ENCODE results near the gene MPIG6B.

The MPIG6B gene

DNA sequence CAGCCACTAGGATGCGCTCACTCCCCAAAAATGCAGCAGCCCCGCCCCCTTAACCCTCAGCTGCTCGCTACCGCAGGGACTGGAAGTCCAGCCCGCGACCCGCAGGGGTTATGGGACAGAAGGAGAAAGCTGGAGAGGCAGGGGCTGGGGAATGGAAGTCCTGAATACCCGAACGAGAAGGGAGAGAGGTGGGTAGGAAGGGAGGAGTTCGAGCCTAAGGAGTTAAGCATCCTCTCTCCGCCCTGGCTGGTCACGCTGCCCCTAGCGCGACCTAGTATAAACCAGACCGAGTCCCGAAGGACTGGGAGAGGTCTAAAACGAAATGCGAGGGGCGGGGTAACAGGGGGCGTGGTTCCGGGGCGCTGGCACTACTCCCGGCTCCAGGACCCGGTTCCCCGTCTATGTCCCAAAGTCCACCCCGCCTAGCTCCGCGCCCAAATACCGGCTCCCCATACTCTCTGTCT, 6.4 kb downstream of the MPIG6B start:
- peak overlapping the region; percentile 91 for H3K4me3 ChIP-seq
- TF ChIP-seq, protein P1, sequence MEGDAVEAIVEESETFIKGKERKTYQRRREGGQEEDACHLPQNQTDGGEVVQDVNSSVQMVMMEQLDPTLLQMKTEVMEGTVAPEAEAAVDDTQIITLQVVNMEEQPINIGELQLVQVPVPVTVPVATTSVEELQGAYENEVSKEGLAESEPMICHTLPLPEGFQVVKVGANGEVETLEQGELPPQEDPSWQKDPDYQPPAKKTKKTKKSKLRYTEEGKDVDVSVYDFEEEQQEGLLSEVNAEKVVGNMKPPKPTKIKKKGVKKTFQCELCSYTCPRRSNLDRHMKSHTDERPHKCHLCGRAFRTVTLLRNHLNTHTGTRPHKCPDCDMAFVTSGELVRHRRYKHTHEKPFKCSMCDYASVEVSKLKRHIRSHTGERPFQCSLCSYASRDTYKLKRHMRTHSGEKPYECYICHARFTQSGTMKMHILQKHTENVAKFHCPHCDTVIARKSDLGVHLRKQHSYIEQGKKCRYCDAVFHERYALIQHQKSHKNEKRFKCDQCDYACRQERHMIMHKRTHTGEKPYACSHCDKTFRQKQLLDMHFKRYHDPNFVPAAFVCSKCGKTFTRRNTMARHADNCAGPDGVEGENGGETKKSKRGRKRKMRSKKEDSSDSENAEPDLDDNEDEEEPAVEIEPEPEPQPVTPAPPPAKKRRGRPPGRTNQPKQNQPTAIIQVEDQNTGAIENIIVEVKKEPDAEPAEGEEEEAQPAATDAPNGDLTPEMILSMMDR (IDR thresholded peaks at IDR 0.05) = no peak
- H3K27ac ChIP-seq = peak overlapping the region; percentile 86 to 99
- DNase-seq (ENCODE audit: low spot score) = peak; percentile 97

DNA sequence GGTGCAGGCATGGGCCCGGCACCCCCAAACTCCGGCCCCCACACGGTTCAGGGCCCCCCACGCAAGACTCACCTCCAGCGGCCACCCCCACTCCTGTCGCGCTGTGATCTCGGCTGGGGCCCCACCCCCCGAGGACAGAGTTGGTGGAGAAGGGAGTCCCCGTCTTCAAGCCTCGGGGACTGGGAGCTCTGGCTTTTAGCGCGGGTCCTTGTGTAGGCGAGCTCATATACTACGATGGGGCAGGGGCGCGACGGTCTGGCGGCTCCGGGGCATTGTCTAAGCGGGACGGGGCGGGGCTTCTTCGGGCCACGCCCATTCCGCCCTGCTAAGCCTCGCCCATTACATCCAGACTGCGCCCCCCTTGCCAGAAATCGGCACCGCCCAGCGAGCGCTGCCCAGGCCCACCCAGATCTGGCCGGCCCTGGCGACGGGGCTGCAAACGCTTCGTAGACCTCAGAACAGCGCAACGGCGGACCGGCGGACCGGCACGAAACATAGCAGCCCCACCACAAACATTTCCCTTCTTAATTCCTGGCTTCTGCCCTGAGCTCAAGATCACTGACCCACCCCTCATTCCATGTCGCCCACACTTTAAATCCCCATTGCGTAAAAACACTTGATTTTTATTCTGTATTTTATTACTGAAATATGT, 6.9 kb downstream of the MPIG6B start:
- DNase-seq (ENCODE audit: low spot score) = peak; percentile 95
- peak overlapping the region; percentile 91 for H3K4me3 ChIP-seq
- TF ChIP-seq, protein P1 (IDR thresholded peaks at IDR 0.05) = no peak
- H3K27ac ChIP-seq = peak overlapping the region; percentile 86 to 99

DNA sequence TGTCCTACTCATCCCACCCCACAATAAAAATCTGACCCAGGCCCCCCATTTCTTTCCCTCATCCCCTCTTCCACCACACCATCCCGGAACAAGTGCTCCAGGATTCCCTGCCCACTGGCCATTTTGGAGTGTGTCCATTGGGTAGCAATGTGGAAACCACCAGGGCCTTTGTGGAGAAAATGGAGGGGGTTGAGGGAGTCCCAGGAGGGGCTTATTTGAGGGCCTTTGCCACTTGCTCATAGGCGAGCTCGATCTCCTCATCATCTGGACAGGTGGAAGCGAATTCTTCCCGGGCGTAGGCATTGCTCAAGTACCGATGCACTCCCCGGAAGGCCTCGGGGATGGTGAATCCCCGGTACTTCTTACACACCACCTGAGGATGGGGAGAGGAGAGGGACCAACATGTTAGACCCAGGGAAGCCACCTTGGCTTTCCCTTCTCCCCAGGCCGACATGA, 7.5 kb downstream of the MPIG6B start:
- peak overlapping the region; percentile 91 for H3K4me3 ChIP-seq
- TF ChIP-seq, protein P1 (IDR thresholded peaks at IDR 0.05) = no peak
- no peak for DNase-seq (ENCODE audit: low spot score)
- H3K27ac ChIP-seq = peak overlapping the region; percentile 86 to 99

DNA sequence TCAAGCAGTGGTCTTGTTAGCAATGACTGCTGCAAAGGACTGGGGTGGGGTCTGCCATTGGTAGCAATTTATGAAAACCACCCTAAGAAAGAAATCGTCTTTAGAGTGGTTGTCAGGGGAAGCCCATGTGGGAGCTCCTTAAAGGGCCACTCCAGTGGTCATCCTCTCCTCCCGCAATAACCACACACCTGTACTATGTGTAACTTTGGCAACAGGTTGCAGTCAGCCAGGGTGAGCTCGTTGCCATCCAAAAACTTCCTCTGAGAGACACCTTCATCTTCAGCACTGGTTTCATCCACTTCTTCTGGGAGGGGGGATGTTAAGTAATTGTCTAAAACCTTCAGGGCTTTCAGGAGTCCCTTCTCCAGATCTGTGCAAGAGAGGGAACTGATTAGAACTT, 8.9 kb downstream of the MPIG6B start:
- Histone ChIP-seq H3K4me3 (no peak overlapping the region), H3K27ac (peak overlapping the region in 1 of 2 donors; percentile 4)
- TF ChIP-seq, protein P1 (IDR thresholded peaks at IDR 0.05) = no peak
- DNase-seq (ENCODE audit: low spot score) = no peak

DNA sequence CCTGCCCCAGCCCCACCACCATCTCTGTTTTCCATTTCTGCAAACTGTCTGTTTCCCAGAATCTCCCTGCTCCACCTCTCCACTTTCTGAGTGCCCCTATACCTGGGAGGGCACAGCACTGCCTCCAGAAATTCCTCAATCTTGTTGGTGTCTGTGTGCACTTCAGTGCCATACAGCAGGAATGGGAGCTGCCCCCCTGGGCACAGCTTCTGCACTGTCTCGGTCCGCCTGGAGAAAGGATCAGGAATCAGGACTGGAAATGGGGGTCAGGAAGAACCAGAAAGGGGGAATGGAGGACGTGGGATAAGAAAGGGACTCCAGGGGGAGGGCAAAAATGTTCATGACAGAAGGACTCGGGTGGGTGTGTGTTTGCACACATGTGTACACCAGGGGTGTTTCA, 10.6 kb downstream of the MPIG6B start:
- peak overlapping the region; percentile 76 for H3K4me3 ChIP-seq
- TF ChIP-seq, protein P1 (IDR thresholded peaks at IDR 0.05) = no peak

DNA sequence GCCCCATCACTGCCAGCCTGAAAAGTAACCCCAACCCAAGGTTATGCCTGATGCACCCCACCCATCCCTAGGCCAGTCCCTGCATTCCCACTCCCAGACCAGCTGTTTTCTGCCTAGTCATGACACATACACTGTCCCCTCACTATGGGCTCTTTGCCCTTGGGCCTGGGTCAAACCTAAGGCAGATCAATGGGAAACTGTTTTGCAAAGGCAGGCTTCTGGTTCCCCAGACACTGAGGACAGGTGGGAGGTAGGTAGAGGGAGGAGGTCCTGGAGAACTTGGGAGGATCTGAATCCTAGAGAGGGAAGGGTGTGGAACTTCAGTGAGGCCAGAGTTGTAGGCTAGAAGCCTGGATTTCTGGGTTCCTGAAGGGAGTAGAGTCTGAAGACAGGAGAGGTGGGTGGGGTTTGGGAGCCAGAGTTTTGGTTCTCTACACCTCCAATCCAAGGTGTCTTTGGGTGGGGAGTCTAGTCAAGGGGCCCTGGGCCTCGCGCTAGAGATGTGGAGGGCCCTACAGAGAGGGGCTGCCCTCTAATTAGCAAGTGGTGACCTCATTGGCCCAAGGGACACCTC, 11.2 kb downstream of the MPIG6B start:
- peak overlapping the region; percentile 76 for H3K4me3 ChIP-seq
- H3K27ac ChIP-seq = peak overlapping the region; percentile 94 to 96
- TF ChIP-seq, protein P1 (IDR thresholded peaks at IDR 0.05) = no peak
- no peak for DNase-seq (ENCODE audit: low spot score)

More for the DNA sequence above, 10.6 kb downstream of the MPIG6B start:
- no peak for DNase-seq (ENCODE audit: low spot score)
- peak overlapping the region; percentile 94 to 96 for H3K27ac ChIP-seq

Measured in coronary artery (tissue), 2 donors.